Activated T-helper 9 cell treated with anti-CD3 and anti-CD28 coated beads, Interleukin-2, amount 50 U/mL, for 16 hours (primary cell): ENCODE results near the gene MMP21.

ENCODE experiments used
- DNase-seq: peaks from one replicate; pipeline ENCODE4 v3.0.0-alpha.2; 2020; ENCODE audit warnings: low read depth

Gene MMP21

GRCh38 chr10:125775491-125776106, at the start of gene MMP21:
MMP21 (minus strand) TSS chr10:125775821; CDS start chr10:125775821, 0 bp downstream.
- no peak for DNase-seq

- DNase-seq, result no peak
Measured at GRCh38 chr10:125824736-125825135, 49.1 kb upstream of the MMP21 start.

- DNase-seq, result no peak
Measured at GRCh38 chr10:125823663-125824251, 48.1 kb upstream of the MMP21 start.

GRCh38 chr10:125822878-125823662, 47.4 kb upstream of the MMP21 start, which contains the start of the genes BCCIP and UROS:
BCCIP (plus strand) TSS chr10:125823546; CDS start chr10:125823558, 12 bp downstream.
UROS (minus strand) TSS chr10:125823258; CDS start chr10:125816499, 6,759 bp downstream.
- peak; percentile 86 for DNase-seq

- no peak for DNase-seq
Measured at GRCh38 chr10:125820701-125821100, 45.1 kb upstream of the MMP21 start.

- DNase-seq, result no peak
Measured at GRCh38 chr10:125817337-125817946, 41.8 kb upstream of the MMP21 start.

- no peak for DNase-seq
Measured at GRCh38 chr10:125816548-125816947, 40.9 kb upstream of the MMP21 start.

GRCh38 chr10:125815764-125816163, 40.1 kb upstream of the MMP21 start:
- DNase-seq, result no peak

GRCh38 chr10:125812128-125812750, 36.6 kb upstream of the MMP21 start:
- DNase-seq, result no peak

GRCh38 chr10:125811251-125811650, 35.6 kb upstream of the MMP21 start:
- DNase-seq, result no peak

- no peak for DNase-seq
Measured at GRCh38 chr10:125808047-125808446, 32.4 kb upstream of the MMP21 start.

GRCh38 chr10:125802739-125803138, 27.1 kb upstream of the MMP21 start:
- no peak for DNase-seq

- no peak for DNase-seq
Measured at GRCh38 chr10:125802131-125802530, 26.5 kb upstream of the MMP21 start.

- no peak for DNase-seq
Measured at GRCh38 chr10:125801574-125801973, 26.0 kb upstream of the MMP21 start.

GRCh38 chr10:125799451-125800182, 24.0 kb upstream of the MMP21 start:
- no peak for DNase-seq

- no peak for DNase-seq
Measured at GRCh38 chr10:125797994-125798662, 22.5 kb upstream of the MMP21 start.

- no peak for DNase-seq
Measured at GRCh38 chr10:125797424-125797823, 21.8 kb upstream of the MMP21 start.

GRCh38 chr10:125795637-125796190, 20.1 kb upstream of the MMP21 start:
- no peak for DNase-seq

GRCh38 chr10:125795128-125795527, 19.5 kb upstream of the MMP21 start:
- DNase-seq, result no peak
